SK-N-SH treated with all-trans-retinoic acid at 6 μM for 48 hours (cell line): ENCODE data around the gene VPS29.

Experiments
- ATAC-seq: fragments of 200-7000 bp; cut with Tn5 transposase; 3 replicates; pipeline ENCODE4 v1.9.1; 2020; ENCODE audit warnings: mild to moderate bottlenecking, moderate library complexity
- ARNTL ChIP-seq: fragments of 450-650 bp; formaldehyde crosslinking; IDR thresholded peaks from 2 replicates; pipeline ENCODE4 v1.5.0; 2020; ENCODE audit warnings: low read depth, mild to moderate bottlenecking, moderate library complexity, borderline replicate concordance
- BACH2 ChIP-seq: fragments of 250-450 bp; sonication (Bioruptor Pico); IDR thresholded peaks from 2 replicates; pipeline ENCODE4 v1.9.0; 2021; ENCODE audit warnings: mild to moderate bottlenecking, borderline replicate concordance
- CSDC2 ChIP-seq: fragments of 250-450 bp; sonication (Bioruptor Pico); IDR thresholded peaks from 2 replicates; pipeline ENCODE4 v1.5.0; 2020; ENCODE audit warnings: mild to moderate bottlenecking, moderate library complexity
- CSRNP3 ChIP-seq: fragments of 250-450 bp; sonication (Bioruptor Pico); IDR thresholded peaks from 2 replicates; pipeline ENCODE4 v1.5.1; 2021; ENCODE audit warnings: mild to moderate bottlenecking, moderate library complexity
- ESRRG ChIP-seq: fragments of 250-450 bp; sonication (Bioruptor Pico); IDR thresholded peaks from 2 replicates; pipeline ENCODE4 v1.6.1; 2021; ENCODE audit warnings: mild to moderate bottlenecking
- ISL1 ChIP-seq: fragments of 250-450 bp; sonication (Bioruptor Pico); IDR thresholded peaks from 2 replicates; pipeline ENCODE4 v2.1.2; 2022; ENCODE audit warnings: mild to moderate bottlenecking, moderate library complexity
- OSR1 ChIP-seq: fragments of 250-450 bp; sonication (Bioruptor Pico); IDR thresholded peaks from 2 replicates; pipeline ENCODE4 v1.8.0; 2022; ENCODE audit warnings: moderate library complexity, mild to moderate bottlenecking, inconsistent platforms
- PATZ1 ChIP-seq: fragments of 250-450 bp; sonication (Bioruptor Pico); IDR thresholded peaks from 2 replicates; pipeline ENCODE4 v1.8.0; 2020; ENCODE audit warnings: mild to moderate bottlenecking, moderate library complexity, borderline replicate concordance
- PPARA ChIP-seq: fragments of 250-450 bp; sonication (Bioruptor Pico); IDR thresholded peaks from 2 replicates; pipeline ENCODE4 v1.5.0; 2020; ENCODE audit warnings: mild to moderate bottlenecking, borderline replicate concordance
- RARB ChIP-seq: fragments of 250-450 bp; sonication (Bioruptor Pico); IDR thresholded peaks from 2 replicates; pipeline ENCODE4 v1.8.0; 2021; ENCODE audit warnings: mild to moderate bottlenecking, moderate library complexity
- SNAI2 ChIP-seq: fragments of 250-450 bp; sonication (Bioruptor Pico); IDR thresholded peaks from 2 replicates; pipeline ENCODE4 v1.5.0; 2020; ENCODE audit warnings: mild to moderate bottlenecking, moderate library complexity
- TCF4 ChIP-seq: fragments of 250-450 bp; sonication (Bioruptor Pico); IDR thresholded peaks from 2 replicates; pipeline ENCODE4 v1.8.0; 2021; ENCODE audit warnings: mild to moderate bottlenecking, moderate library complexity, borderline replicate concordance
- TOX ChIP-seq: fragments of 250-450 bp; sonication (Bioruptor Pico); IDR thresholded peaks from 2 replicates; pipeline ENCODE4 v1.8.0; 2021; ENCODE audit warnings: mild to moderate bottlenecking, moderate library complexity, borderline replicate concordance
- TSHZ2 ChIP-seq: fragments of 250-450 bp; sonication (Bioruptor Pico); IDR thresholded peaks from 2 replicates; pipeline ENCODE4 v1.5.0; 2020; ENCODE audit warnings: mild to moderate bottlenecking, moderate library complexity
- ZC3H10 ChIP-seq: fragments of 250-450 bp; sonication (Bioruptor Pico); IDR thresholded peaks from 2 replicates; pipeline ENCODE4 v1.5.1; 2021; ENCODE audit warnings: mild to moderate bottlenecking, moderate library complexity
- ZFP3 ChIP-seq: fragments of 250-450 bp; sonication (Bioruptor Pico); IDR thresholded peaks from 2 replicates; pipeline ENCODE4 v1.5.0; 2020; ENCODE audit warnings: mild to moderate bottlenecking, moderate library complexity
- ZFP30 ChIP-seq: fragments of 450-650 bp; formaldehyde crosslinking; IDR thresholded peaks from 2 replicates; pipeline ENCODE4 v1.5.0; 2022; ENCODE audit warnings: mild to moderate bottlenecking, moderate library complexity
- ZNF565 ChIP-seq: fragments of 450-650 bp; formaldehyde crosslinking; conservative IDR thresholded peaks from 2 replicates; pipeline ENCODE4 v1.5.0; 2020; ENCODE audit warnings: low read depth, mild to moderate bottlenecking, moderate library complexity
- ZNF70 ChIP-seq: fragments of 450-650 bp; formaldehyde crosslinking; IDR thresholded peaks from 2 replicates; pipeline ENCODE4 v1.5.0; 2020; ENCODE audit warnings: mild to moderate bottlenecking, moderate library complexity
- TF ChIP-seq, protein P1 (sequence below): fragments of 250-450 bp; sonication (Bioruptor Pico); IDR thresholded peaks from 2 replicates; pipeline ENCODE4 v1.8.0; 2021; ENCODE audit warnings: low read depth, mild to moderate bottlenecking, moderate library complexity, borderline replicate concordance
- TF ChIP-seq, protein P2 (sequence below): fragments of 250-450 bp; sonication (Bioruptor Pico); IDR thresholded peaks from 2 replicates; pipeline ENCODE4 v1.5.1; 2020; ENCODE audit warnings: low read depth, mild to moderate bottlenecking, moderate library complexity

VPS29 gene

DNA sequence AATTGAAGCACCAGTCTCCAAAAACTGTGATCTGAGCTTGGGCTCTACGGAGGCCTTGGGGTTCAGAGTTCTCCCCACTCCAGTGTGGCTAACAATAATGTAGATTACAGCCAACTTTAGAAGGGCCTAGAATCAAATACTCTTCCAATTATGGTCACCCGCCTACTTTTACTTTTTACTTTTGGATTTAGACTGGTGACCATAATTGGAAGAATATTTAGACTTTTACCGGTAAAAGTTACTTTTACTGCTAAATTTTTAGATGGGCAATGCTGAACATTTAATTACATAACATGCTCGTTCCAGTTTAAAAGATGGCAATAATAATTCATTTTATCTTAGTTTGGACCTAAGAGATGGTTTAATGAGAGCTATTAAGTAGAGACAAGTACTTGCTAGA, 42.1 kb upstream of the VPS29 start:
- TF ChIP-seq, protein P1, sequence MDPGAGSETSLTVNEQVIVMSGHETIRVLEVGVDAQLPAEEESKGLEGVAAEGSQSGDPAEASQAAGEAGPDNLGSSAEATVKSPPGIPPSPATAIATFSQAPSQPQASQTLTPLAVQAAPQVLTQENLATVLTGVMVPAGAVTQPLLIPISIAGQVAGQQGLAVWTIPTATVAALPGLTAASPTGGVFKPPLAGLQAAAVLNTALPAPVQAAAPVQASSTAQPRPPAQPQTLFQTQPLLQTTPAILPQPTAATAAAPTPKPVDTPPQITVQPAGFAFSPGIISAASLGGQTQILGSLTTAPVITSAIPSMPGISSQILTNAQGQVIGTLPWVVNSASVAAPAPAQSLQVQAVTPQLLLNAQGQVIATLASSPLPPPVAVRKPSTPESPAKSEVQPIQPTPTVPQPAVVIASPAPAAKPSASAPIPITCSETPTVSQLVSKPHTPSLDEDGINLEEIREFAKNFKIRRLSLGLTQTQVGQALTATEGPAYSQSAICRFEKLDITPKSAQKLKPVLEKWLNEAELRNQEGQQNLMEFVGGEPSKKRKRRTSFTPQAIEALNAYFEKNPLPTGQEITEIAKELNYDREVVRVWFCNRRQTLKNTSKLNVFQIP: no peak
- TF ChIP-seq, protein P2, sequence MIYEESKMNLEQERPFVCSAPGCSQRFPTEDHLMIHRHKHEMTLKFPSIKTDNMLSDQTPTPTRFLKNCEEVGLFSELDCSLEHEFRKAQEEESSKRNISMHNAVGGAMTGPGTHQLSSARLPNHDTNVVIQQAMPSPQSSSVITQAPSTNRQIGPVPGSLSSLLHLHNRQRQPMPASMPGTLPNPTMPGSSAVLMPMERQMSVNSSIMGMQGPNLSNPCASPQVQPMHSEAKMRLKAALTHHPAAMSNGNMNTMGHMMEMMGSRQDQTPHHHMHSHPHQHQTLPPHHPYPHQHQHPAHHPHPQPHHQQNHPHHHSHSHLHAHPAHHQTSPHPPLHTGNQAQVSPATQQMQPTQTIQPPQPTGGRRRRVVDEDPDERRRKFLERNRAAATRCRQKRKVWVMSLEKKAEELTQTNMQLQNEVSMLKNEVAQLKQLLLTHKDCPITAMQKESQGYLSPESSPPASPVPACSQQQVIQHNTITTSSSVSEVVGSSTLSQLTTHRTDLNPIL (CRISPR knock-in tag): no peak
- TF ChIP-seq SNAI2 (CRISPR knock-in tag) (no peak), ISL1 (no peak), ZC3H10 (no peak)
- ATAC-seq: no peak

- TF ChIP-seq ZFP3: no peak
- no peak for TF ChIP-seq ARNTL
- TF ChIP-seq PPARA: no peak
- no peak for TF ChIP-seq ZNF70
- no peak for TF ChIP-seq PATZ1 (CRISPR knock-in tag)
- TF ChIP-seq ISL1: no peak
- no peak for TF ChIP-seq ZFP30 (CRISPR knock-in tag)
- TF ChIP-seq TOX (CRISPR knock-in tag): no peak
- TF ChIP-seq, all 23 proteins: peak for 0
- peak; percentile 11 for ATAC-seq
Measured at GRCh38 chr12:110543252-110543959, 41.5 kb upstream of the VPS29 start.

- no peak; the same call in 2 of the 3 replicates for ATAC-seq
- no peak for TF ChIP-seq TOX (CRISPR knock-in tag)
- no peak for TF ChIP-seq BACH2
- TF ChIP-seq CSDC2 (CRISPR knock-in tag): no peak
- TF ChIP-seq PPARA: no peak
Measured at GRCh38 chr12:110540048-110540447, 38.1 kb upstream of the VPS29 start.

DNA sequence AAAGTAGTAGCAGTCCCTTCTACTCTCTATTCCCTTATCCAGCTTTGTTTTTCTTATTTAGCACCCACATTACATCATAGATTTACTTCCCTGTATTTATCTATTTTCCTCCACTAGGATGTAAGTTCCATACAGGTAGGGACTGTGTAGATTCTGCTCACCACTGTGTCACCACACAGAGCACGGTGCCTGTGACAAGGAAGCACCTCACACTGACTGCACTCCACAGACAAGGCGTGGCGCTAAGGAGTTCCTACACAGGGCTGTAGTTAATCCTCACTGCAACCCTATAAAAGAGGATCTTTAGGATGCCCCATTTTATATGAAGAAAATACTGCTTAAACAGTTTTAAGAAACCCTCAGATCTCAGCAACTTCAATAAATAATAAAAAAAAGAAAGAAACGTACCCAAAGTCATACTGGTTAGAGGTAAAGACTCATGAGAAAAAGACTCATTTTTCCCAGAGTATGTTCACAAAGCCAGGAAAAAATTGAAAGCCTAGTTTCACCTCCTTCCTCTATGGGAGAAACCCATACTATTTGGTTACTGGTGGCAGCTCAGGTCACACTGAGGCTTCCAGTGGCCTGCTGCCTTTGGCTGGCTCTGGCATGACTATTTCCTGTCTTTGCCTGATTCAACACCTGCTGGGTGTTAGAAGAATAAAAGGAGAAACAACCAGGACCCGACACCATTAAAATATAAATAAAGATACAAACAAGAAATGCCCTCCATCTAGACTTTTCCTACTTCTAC, 37.1 kb upstream of the VPS29 start:
- TF ChIP-seq OSR1: no peak
- TF ChIP-seq BACH2: no peak
- no peak for TF ChIP-seq SNAI2 (CRISPR knock-in tag)
- no peak for TF ChIP-seq ZNF565 (CRISPR knock-in tag)
- TF ChIP-seq TCF4 (CRISPR knock-in tag): no peak
- no peak for TF ChIP-seq ARNTL
- TF ChIP-seq ZFP30 (CRISPR knock-in tag): no peak
- TF ChIP-seq TOX (CRISPR knock-in tag): no peak
- no peak for TF ChIP-seq ZC3H10
- TF ChIP-seq, protein P2 (CRISPR knock-in tag): no peak
- no peak for TF ChIP-seq ISL1
- TF ChIP-seq ESRRG: no peak
- TF ChIP-seq CSDC2 (CRISPR knock-in tag): no peak
- TF ChIP-seq ZFP3: no peak

DNA sequence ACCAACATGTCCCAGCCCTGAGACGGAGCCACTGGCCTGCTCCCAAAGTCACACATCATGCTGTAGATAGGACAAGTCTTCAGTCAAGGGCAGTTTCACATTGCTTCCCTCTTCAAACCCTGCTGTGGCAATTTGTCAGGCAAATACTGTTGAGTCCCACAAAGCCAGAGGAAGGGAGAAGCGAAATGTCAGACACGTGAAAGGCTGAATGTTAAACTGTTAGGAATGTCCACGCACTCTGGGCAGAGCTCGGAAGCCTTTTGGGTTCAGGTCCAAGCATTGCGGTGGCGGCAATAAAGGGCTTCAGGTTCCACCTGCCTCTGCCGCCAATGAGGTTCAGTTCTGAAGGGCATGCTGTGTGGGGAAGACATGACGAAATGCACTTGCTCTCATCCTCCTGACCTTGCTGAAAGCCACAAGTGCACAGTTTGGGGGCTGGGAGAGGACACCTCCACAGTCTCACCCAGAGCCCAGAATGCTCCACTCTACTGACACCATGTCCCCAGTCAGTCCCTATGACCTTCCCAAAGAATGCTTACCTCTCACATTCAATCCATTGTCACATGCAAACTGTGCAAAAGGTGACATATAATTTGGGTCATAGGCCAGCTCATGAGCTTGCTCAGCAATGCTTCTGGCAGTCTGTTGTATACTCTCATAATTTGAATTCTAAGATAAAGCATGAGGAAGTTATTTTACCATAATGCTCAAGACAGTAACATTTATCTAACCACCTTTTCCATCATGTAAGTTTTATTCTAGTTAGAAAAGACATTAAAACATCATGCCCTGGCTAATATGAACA, 35.9 kb upstream of the VPS29 start:
- no peak for ATAC-seq
- no peak for TF ChIP-seq ZFP30 (CRISPR knock-in tag)
- no peak for TF ChIP-seq CSRNP3 (CRISPR knock-in tag)
- no peak for TF ChIP-seq CSDC2 (CRISPR knock-in tag)
- no peak for TF ChIP-seq TSHZ2 (CRISPR knock-in tag)
- TF ChIP-seq RARB: no peak
- TF ChIP-seq OSR1: no peak

More for the DNA sequence above, 37.1 kb upstream of the VPS29 start:
- ATAC-seq: no peak
